Measurements from ENCODE around the gene GRAMD1B.

GRCh38 chr11:123390146-123390545 is 39.9 kb upstream of the GRAMD1B start:
- no peak for TF ChIP-seq CTCF (conservative IDR thresholded peaks at IDR 0.05 in 1 of 2, IDR thresholded peaks at IDR 0.05 in 1 of 2; ENCODE audit: low read depth in 1 of 2, low read length in 2 of 2)
- no peak for TF ChIP-seq EZH2 (IDR thresholded peaks at IDR 0.05; ENCODE audit: low read length, missing control alignments)

All from fibroblast of lung (primary cell).